Stimulated activated CD4-positive, alpha-beta T cell treated with anti-CD3 and anti-CD28 coated beads, Interleukin-15, amount 100 ng/mL, for 48 hours (primary cell): ENCODE measurements around the gene ST7.

Source experiments
- DNase-seq, 2 donors: peaks; one replicate each; pipeline ENCODE4 v3.0.0-alpha.2; 2020; ENCODE audit warnings: low read depth in 2 of 2

The ST7 gene

DNA sequence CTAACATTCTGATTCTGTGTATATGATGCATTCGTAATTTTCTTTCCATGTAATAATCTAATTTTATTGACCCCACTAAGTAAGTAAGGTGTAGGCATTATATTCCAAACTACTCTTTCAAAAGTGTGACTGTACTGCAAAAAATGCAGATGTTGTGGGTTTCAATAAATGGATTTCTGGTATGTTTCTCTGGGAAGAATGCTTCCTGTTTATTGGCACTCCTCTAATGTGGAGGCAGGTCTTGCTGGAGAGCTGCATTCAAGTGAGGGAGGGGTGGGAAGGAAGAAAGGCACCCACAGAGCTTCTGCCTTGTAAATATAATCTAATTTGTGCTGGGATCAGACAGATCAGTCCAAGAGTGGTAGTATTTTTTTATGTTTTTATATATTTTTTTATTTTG, 23.9 kb downstream of the ST7 start:
- no peak for DNase-seq

DNA sequence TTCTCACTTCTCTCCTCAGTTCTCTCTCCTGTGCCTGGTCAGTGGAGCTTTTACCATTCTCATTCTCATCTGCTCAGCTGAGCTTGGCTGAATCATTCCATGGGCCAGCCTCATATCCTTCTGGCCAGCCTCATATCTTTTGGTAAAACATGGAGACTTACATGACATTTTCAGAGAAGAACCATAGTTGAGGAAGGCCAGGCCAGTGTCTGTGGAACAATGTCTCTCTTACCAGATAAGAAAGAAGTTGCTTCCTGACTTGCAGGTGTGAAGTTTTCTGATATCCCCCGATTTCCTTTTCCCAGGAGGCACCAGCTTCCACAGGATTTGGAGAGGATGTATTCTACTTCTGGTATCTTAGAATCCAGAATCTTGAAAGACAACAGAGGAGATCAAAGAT, 24.7 kb downstream of the ST7 start:
- DNase-seq: no peak

DNA sequence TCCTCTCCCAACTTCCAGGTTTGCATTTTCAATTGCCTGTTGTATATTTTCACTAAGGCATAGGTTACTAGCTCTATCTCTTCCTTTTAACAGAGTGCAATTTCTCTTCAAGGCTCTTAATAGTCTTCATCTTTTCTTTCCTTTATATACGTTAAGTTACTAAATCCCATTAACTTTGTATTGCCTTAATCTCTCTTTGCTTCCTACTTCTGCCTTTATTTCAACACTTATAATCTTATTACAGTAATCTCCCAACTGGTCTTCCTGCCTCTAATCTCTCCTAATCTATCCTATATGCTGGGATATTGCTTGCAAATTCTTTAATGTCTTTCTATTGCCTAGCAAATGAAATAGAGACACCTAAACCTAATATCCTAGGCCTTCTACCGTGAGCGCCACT, 26.1 kb downstream of the ST7 start:
- DNase-seq: no peak

DNA sequence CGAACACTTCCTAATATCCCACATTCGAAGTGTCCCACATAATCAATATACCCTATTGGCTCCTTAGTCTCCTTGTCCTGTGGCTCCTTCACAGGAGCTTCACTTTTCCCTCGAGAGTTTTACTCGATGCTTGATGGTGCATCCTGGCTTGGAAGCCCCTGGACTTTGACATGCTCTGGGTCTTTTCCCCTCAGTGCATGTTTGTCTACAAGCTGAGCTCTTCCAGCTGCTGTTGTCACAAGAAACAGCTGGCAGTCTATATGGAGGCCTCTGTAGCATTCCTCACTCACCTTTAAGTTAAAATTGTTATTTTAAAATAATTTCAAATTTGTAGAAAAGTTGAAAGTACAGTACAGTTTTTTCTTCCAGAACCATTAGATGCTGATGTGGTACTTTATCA, 27.1 kb downstream of the ST7 start:
- DNase-seq: no peak

DNA sequence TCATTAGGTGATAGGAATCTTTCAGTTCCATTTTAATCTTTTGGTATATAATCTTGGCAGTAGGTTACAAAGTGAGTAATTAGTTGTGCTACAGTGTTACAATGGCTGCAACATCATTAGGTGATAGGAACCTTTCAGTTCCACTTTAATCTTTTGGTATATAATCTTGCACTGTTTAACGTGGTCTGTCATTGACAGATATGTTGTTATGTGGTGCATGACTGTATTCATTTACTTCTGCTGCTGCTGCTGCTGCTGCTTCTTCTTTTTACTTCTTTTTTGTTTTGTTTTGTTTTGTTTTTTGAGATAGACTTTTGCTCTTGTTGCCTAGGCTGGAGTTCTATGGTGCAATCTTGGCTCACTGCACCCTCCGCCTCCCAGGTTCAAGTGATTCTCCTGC, 28.6 kb downstream of the ST7 start:
- no peak for DNase-seq

DNA sequence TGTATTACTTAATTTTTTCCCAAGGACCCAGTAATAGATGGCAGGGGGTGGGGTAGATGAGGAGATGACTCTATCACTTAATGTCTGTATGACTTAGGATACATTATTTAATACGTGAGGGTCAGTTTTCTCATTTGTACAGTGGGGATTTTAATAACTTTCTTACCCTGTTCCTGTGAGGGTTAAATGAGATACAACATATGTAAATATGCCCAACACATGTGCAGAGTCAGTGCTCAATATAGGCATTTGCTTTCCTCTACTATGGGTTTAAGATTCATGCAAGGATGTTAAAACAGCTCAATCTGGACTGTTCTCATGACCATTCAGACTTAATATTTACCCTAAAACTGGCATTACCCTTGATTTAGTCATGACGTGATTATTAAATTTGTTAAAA, 31.2 kb downstream of the ST7 start:
- no peak for DNase-seq

DNA sequence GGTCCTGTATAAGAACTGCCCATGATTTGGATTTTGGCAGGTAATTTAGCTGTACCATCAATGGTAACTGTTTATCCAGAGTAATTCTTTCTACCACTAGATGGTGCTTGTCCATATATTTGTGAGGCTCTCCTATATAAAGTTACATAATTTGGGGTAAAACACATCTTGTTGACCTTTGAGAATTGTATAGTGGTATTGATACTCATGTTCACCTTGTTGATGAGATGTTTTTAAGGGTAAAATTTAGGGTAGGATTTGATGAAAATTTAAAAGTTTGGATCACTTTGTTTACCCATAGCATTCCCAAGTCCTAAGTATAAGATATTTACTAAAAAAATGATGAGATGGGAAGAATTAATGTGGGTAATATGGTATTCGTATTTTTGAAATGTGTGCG, 31.6 kb downstream of the ST7 start:
- no peak for DNase-seq

DNA sequence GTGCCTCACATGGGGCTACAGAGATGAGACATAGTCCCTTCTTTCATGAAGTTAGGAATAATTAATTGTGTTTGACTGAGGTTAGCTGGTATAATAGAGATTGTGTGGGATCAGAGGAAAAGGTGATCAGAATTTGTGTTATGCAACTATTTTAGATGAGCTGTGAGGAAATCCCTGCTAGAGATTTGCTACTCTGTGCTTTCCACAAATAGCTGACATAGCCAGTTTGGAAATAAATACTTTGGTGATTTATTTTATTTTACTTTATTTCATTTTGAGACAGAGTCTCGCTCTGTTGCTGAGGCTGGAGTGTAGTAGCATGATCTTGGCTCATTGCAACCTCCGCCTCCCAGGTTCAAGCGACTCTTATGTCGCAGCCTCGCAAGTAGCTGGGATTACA, 32.3 kb downstream of the ST7 start:
- no peak for DNase-seq

DNA sequence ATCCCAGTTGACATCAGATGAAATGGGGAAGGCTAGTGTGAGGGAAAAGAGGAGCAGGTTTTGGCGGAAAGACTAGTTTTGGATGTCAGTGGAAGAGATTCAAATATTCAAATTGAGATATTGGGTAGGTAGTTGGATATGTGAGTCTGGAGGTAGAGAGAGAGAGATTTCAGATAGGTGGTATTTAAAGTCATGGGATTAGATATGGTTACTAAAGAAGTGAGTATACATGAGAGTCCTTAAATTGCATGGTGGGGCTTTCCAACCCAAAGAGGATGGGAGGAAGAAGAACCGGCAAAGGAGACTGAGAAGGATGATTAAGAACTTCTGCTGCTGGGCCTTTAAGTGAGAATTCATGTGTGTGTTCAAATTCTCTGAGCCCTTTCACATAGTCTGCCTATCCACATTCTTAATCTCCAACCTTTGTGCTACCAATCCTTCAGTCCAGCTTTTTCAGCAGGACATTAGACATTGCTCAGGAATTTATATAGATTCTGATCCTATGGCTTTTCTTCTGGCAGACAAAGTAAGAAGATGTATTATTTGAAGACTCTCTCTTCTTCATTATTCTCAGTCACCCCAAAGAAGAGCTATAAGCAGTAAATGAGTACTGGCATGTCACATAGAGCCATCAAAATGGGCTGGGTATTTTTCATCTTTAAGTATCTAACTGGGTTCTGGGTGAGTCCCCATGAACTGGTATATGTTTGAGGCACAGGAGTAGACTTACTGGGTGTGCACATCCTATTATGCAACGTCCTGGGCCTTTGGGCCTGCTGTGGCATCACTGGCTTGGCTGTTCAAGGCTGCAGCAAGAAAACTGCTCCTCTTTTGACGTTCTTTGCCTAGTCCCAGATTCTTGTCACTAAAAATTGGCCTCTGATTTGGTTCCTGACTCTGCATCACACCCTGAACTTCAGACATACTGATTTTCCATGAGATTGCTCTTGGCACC, 33.6 kb downstream of the ST7 start:
- no peak for DNase-seq

DNA sequence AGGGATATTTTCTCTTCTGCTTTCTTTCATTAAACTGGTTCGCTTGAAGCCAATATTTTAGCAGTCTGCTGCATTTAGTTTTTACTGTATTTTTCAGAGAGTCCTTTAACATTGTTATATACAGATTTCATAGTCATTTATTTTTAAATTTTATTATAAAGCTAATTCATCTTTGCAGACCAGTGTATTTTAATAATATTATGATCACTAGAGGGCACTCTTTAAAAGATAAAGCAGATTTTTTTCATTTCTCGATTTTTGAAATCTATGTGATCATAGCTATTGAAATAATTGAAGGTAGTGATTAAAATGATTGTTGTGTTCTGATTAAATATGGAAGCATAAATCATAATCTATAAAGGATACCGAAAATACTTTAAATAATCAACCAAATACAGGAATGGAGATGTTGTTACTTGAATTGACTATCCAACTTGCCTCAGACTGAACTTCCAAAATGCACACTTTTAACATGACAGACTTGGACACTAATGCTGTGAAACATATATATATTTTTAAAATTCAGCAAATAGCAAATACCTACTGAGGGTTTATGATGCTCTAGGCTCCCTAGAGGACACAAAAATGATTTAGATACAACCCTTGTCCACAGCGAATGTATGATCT, 35.2 kb downstream of the ST7 start:
- DNase-seq: no peak

DNA sequence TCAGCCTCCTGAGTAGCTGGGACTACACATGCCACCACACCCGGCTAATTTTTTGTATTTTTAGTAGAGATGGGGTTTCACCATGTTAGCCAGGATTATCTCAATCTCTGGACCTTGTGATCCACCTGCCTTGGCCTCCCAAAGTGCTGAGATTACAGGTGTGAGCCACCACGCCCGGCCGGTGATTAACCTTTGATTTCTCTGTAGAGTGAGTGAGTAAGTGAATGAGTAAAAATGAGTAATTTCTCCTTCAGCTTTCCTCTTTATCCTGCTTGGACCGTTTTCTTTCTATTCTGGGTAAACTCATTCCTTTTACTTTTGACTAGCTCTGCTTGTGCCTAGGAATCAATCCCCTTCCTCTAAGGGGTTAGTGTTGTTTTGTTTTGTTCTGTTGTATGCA, 36.8 kb downstream of the ST7 start:
- DNase-seq: no peak

DNA sequence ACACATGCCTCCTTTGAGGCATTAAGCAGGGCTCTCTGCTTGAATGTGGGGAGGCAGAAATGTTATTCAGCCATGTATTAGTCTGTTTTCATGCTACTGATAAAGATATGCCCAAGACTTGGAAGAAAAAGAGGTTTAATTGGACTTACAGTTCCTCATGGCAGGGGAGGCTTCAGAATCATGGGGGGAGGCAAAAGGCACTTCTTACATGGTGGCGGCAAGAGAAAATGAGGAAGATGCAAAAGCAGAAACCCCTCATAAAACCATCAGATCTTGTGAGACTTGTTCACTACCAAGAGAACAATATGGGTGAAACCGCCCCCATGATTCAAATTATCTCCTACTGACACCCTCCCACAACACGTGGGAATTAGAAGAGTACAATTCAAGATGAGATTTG, 37.9 kb downstream of the ST7 start:
- DNase-seq: no peak

DNA sequence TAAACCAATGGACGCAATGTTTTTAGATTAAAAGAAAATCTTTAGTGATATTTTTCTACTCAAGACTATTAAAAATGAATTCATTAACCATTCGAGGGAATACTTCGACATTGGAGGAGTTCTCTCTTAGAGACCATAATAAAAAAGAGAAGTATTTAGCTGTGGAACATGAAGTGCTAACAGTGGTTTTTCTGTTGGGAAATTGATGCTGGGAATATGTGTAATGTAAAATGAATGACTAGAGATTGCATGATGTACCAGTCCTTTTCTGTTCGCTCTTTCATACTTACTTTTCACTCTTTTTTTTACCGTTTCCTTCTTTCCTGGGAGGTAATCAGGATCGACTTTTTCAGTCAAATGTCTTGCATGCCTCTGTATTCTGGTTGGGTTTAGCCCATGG, 41.3 kb downstream of the ST7 start:
- no peak for DNase-seq

DNA sequence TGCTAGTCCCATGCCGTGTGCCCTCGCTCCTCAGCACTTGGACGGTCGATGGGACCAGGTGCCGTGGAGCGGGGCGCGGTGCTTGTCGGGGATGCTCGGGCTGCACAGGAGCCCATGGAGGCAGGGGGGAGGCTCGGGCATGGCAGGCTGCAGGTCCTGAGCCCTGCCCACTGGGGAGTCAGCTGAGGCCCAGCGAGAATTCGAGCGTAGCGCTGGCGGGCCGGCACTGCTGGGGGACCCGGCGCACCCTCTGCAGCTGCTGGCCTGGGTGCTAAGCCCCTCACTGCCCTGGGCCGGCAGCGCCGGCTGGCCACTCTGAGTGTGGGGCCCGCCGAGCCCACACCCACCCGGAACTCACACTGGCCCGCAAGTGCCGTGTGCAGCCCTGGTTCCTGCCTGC, 44.7 kb downstream of the ST7 start:
- DNase-seq: no peak

DNA sequence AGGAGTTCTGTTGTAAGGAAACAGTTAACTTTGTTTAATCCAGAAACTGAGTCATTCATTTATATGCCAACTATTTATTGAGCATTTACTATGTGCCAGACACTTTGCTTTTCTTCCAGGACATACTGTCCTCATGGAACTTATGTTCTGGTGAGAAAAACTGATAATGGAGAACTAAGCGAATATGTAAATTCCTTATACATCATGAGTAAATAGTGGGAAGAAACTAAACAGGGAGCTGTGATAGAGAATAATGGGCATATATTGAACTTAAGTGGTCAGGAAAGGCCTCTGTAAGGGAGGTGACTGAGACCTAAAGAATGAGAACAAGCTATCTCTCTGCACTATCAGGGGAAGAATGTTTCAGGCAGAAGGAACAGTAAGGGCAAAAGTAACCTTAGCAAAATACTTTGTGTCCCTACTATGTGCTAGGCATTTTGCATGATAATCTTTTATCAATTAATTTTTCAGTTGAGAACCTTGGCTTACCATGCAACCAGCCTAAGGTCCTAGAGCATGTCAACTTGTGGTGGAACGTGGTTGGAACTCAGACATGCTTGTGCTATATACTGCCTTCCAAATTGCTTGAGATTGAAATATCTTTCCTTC, 45.4 kb downstream of the ST7 start:
- no peak for DNase-seq

DNA sequence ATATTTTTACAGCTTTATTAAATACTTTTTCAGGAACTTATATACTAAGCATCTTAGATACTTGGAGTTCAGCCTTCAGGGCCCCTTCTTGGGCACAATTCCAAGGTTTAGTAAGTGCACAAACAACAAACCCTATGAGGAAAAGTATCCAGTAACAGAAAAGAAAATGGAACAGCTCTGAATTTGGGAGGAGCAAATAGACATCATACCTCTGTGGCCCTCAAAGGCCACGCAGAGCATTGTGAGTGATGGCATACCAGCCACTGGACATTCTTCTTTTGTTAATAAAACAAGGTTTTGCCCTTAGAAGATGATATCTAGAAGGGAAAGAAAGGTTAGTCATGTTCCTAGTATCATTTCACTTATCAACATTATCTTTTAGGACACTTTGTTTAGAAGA, 46.0 kb downstream of the ST7 start:
- no peak for DNase-seq

DNA sequence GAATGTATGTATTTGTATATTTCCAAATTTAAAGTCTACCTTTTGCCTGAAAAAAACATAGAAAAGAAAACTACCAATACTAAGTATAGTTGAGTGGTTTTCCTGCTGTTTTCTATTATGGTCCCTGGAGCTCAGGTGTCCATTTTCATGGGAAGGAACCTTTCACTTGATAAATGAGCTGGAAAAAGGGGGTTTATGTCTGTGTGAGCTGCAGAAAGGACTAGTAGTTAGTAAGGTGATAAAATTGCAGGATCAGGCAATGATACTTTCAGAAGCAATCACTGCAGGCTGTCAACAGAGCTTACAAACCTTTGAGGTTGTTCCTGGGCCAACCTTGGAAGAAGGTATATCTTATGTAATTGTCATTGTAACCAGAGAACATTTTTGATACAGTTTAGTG, 48.0 kb downstream of the ST7 start:
- no peak for DNase-seq

DNA sequence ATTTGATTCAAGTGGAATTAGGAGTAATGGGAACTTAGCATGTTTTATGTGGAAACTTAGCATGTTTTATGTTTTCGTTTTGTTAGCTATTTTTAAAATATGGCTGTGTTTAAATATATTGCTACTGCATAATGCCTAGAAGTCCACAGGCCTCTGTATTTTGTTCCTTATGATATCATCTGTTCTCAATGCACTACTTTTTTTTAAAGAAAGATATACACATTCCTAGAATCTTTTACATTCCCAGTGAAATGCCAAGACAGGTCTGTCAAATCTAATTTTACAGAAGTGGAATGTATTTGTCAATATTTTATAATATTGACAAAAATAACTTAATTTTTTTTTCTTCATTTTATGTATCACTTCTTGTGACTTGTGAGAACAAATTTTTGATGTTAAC, 51.6 kb downstream of the ST7 start:
- no peak for DNase-seq

DNA sequence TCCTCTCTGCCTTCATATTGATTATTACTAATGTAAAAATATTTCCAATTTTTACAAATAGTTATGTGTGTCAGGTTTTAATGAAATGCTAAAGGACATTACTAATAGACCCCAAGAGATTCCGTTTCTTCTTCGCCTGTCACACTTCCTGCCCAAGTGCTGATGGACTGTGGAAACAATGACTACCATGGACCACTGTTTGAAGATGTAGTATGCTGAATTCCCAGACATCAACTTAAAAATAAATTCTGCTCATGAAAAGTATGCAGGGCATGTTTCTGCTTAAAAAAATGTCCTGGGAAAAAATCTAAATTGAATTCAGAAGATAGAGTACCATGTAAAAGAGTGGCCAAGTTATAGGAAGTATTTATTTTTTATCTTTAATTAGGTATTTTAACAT, 52.1 kb downstream of the ST7 start:
- DNase-seq: no peak

DNA sequence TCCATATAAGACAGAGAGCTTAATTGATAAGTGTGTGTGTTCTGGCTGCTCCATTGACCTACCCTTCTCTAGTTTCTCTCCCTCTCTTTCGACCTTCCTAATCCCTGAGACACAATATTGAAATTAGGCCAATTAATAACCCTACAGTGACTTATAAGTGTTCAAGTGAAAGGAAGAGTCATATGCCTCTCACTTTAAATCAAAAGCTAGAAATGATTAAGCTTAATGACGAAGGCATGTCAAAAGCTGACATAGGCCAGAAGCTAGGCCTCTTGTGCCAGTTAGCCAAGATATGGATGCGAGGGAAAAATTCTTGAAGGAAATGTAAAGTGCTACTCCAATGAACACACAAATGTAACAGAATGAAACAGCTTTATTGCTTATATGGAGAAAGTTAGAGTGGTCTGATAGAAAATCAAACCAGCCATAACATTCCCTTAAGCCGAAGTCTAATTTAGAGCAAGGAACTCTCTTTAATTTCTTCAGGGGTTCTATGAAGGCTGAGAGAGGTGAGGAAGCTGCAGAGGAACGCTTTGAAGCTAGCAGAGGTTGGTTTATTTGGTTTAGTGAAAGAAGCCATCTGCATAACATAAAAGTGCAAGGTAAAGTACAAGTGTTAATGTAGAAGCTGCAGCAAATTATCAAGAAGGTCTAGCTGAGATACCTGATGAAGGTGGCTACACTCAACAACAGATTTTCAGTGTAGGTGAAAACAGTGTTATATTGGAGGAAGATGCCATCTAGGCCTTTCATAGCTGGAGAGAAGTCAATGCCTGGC, 53.8 kb downstream of the ST7 start:
- no peak for DNase-seq

DNA sequence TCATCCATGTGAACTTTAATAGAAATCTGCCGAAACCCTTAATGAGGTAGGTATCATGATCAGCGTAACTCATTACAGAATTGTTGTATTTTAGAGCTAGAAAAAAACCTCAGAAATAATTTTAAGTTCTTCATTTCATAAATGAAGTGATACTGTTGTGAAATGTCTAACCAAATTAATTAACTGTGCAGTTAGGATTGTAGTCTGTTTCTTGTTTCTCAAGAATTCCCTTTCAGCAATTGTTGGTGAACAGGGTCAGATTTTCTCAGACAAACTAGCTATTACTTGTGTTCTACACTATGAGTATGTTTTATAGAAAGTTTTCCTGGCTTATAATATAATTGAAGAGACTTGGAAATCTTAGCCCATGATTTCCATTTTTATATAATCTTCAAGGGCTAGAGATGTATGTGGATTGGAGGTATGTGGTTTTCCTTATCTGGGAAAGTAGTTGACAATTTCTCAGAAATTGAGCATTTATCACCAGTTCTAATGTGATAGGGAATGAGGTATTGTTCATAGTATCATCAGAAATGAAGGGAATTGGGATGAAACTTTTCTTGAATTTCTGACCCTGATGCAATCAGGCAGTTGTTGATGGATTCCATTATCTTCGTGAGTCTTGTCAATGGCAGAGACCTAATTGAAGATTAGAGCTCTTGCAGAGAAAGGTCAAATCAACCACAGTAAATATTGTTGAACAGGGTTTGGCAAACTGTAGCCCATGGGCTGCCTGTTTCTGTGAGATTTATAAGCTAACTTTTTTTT, 55.0 kb downstream of the ST7 start:
- no peak for DNase-seq
